Neural cell (in vitro differentiated cells): ENCODE results near the gene EIF5A. TPM values are rescaled to one million over a fixed set of nuclear protein-coding genes. Genes with fewer than 3 reads are reported as not detected.

Experiments
- H2AFZ ChIP-seq: fragments of 200-600, 300-800 bp; sonication (generic), shearing (Covaris generic); 2 replicates; pipeline ENCODE4 v1.6.0; 2014; ENCODE audit warnings: low read depth, mild to moderate bottlenecking, antibody characterized with exemption, low read length, moderate library complexity
- H3F3A ChIP-seq: fragments of 200-600 bp; shearing (Covaris generic); 2 replicates; pipeline ENCODE4 v1.6.1; 2016; ENCODE audit warnings: mild to moderate bottlenecking, moderate library complexity, mixed read lengths, antibody characterized with exemption, low read length; ENCODE audit not compliant: insufficient read depth, poor library complexity, severe bottlenecking
- H3K27ac ChIP-seq: fragments of 200-600, 300-800 bp; sonication (generic), shearing (Covaris generic); 2 replicates; pipeline ENCODE4 v1.5.1; 2014; ENCODE audit warnings: mild to moderate bottlenecking, low read length, moderate library complexity
- H3K27me3 ChIP-seq: fragments of 300-800, 200-600 bp; sonication (generic), shearing (Covaris generic); 2 replicates; pipeline ENCODE4 v1.6.0; 2014; ENCODE audit warnings: mild to moderate bottlenecking, low read depth, low read length, moderate library complexity; ENCODE audit not compliant: insufficient read depth
- H3K36me3 ChIP-seq: fragments of 300-800, 200-600 bp; sonication (generic), shearing (Covaris generic); 2 replicates; pipeline ENCODE4 v1.5.1; 2014; ENCODE audit warnings: mild to moderate bottlenecking, antibody characterized with exemption, low read length, moderate library complexity; ENCODE audit not compliant: insufficient read depth
- H3K4me2 ChIP-seq: fragments of 300-800, 200-600 bp; sonication (generic), shearing (Covaris generic); 2 replicates; pipeline ENCODE4 v1.6.0; 2014; ENCODE audit warnings: mild to moderate bottlenecking, low read length
- H3K4me3 ChIP-seq: fragments of 300-800, 200-600 bp; sonication (generic), shearing (Covaris generic); 2 replicates; pipeline ENCODE4 v1.5.1; 2014; ENCODE audit warnings: mild to moderate bottlenecking, low read length, moderate library complexity
- H3K79me2 ChIP-seq: fragments of 200-600 bp; shearing (Covaris generic); replicated peaks from 2 replicates; pipeline ENCODE4 v1.6.0; 2014; ENCODE audit warnings: mild to moderate bottlenecking, low read length, moderate library complexity; ENCODE audit not compliant: insufficient read depth
- H3K9ac ChIP-seq: fragments of 300-800, 200-600 bp; sonication (generic), shearing (Covaris generic); 2 replicates; pipeline ENCODE4 v1.6.1; 2016; ENCODE audit warnings: mild to moderate bottlenecking, low read length, mixed read lengths
- H3K9me2 ChIP-seq: fragments of 200-600 bp; shearing (Covaris generic); 2 replicates; pipeline ENCODE4 v1.6.1; 2016; ENCODE audit warnings: mild to moderate bottlenecking, low read length, mixed read lengths; ENCODE audit not compliant: insufficient read depth
- H3K9me3 ChIP-seq: fragments of 200-600, 300-800 bp; sonication (generic), shearing (Covaris generic); 2 replicates; pipeline ENCODE4 v1.6.1; 2016; ENCODE audit warnings: mild to moderate bottlenecking, mixed run types, low read length, moderate library complexity, mixed read lengths
- H4K20me1 ChIP-seq: fragments of 200-600 bp; shearing (Covaris generic); 2 replicates; pipeline ENCODE4 v1.6.1; 2016; ENCODE audit warnings: mild to moderate bottlenecking, mixed run types; ENCODE audit not compliant: insufficient read depth
- CTCF ChIP-seq: fragments of 450-650 bp; IDR thresholded peaks from 2 replicates; pipeline ENCODE4 v1.5.1; 2014; ENCODE audit warnings: antibody characterized with exemption, mild to moderate bottlenecking, moderate library complexity; ENCODE audit not compliant: poor library complexity, severe bottlenecking
- EP300 ChIP-seq: fragments of 450-650 bp; conservative IDR thresholded peaks from 2 replicates; pipeline ENCODE4 v1.6.1; 2014; ENCODE audit warnings: antibody characterized with exemption, mild to moderate bottlenecking, moderate library complexity; ENCODE audit not compliant: poor library complexity, severe bottlenecking
- EZH2 ChIP-seq: fragments of 200-600, 300-800 bp; shearing (Covaris generic), sonication (generic); IDR thresholded peaks from 2 replicates; pipeline ENCODE4 v1.6.1; 2014; ENCODE audit warnings: antibody characterized with exemption, low read length, borderline replicate concordance, mild to moderate bottlenecking; ENCODE audit not compliant: insufficient read depth, poor library complexity, severe bottlenecking
- MXI1 ChIP-seq: fragments of 450-650 bp; conservative IDR thresholded peaks from 2 replicates; pipeline ENCODE4 v1.6.1; 2014; ENCODE audit warnings: antibody characterized with exemption, mild to moderate bottlenecking; ENCODE audit not compliant: poor library complexity, severe bottlenecking
- POLR2AphosphoS5 ChIP-seq: IDR thresholded peaks from 2 replicates; pipeline ENCODE4 v1.6.1; 2012
- RAD21 ChIP-seq: fragments of 450-650 bp; conservative IDR thresholded peaks from 2 replicates; pipeline ENCODE4 v1.6.1; 2014; ENCODE audit warnings: antibody characterized with exemption, mild to moderate bottlenecking, moderate library complexity
- REST ChIP-seq: IDR thresholded peaks from 2 replicates; pipeline ENCODE4 v1.6.1; 2012; ENCODE audit warnings: borderline replicate concordance
- SMC3 ChIP-seq: fragments of 450-650 bp; conservative IDR thresholded peaks from 2 replicates; pipeline ENCODE4 v1.6.1; 2014; ENCODE audit warnings: antibody characterized with exemption, mild to moderate bottlenecking, moderate library complexity; ENCODE audit not compliant: poor library complexity
- TAF1 ChIP-seq: IDR thresholded peaks from 2 replicates; pipeline ENCODE4 v1.6.1; 2012; ENCODE audit warnings: low read depth
- polyA plus RNA-seq: library from polyadenylated mRNA; depleted of rRNA; stranded (reverse); fragments of >200 nt; gene quantifications from 2 replicates; pipeline ENCODE4 v1.2.3, GENCODE V29; 2014

EIF5A gene
- polyA plus RNA-seq, 1 donor from 2014 or later: 164 TPM

GRCh38 chr17:7290166-7290565 lies 17.3 kb upstream of the EIF5A start:
- H3K9me2 ChIP-seq: no peaks in the 10 kb centered on the region
- no peak overlapping the region for H3K4me2 ChIP-seq
- H3K27ac ChIP-seq: no peak overlapping the region
- H3K9me3 ChIP-seq: no peaks in the 10 kb centered on the region
- no peak overlapping the region for H2AFZ ChIP-seq
- no peak overlapping the region for H3K4me3 ChIP-seq
- H3F3A ChIP-seq: no peaks in the 10 kb centered on the region
- TF ChIP-seq MXI1 (no peak), SMC3 (no peak), EZH2 (no peak), POLR2AphosphoS5 (no peak), TAF1 (no peak)
- H3K9ac ChIP-seq: no peak overlapping the region
- H3K79me2 ChIP-seq: no peaks in the 10 kb centered on the region
- H4K20me1 ChIP-seq: no peaks in the 10 kb centered on the region
- peaks cover 34% of the 10 kb centered on the region for H3K27me3 ChIP-seq
- H3K36me3 ChIP-seq: no peaks in the 10 kb centered on the region

GRCh38 chr17:7290685-7291084 lies 16.7 kb upstream of the EIF5A start:
- no peaks in the 10 kb centered on the region for H3K79me2 ChIP-seq
- no peak overlapping the region for H2AFZ ChIP-seq
- no peaks in the 10 kb centered on the region for H4K20me1 ChIP-seq
- H3K4me3 ChIP-seq: no peak overlapping the region
- H3F3A ChIP-seq: no peaks in the 10 kb centered on the region
- TF ChIP-seq EP300 (no peak), EZH2 (no peak), REST (no peak), SMC3 (no peak), RAD21 (no peak), POLR2AphosphoS5 (no peak), CTCF (no peak), MXI1 (no peak), TAF1 (no peak)
- H3K9ac ChIP-seq: no peak overlapping the region
- no peaks in the 10 kb centered on the region for H3K9me2 ChIP-seq
- H3K27me3 ChIP-seq: peaks cover 39% of the 10 kb centered on the region
- no peak overlapping the region for H3K4me2 ChIP-seq
- H3K36me3 ChIP-seq: no peaks in the 10 kb centered on the region
- H3K27ac ChIP-seq: no peak overlapping the region
- no peaks in the 10 kb centered on the region for H3K9me3 ChIP-seq

GRCh38 chr17:7292194-7292593 lies 15.2 kb upstream of the EIF5A start:
- Histone ChIP-seq H3K27ac (no peak overlapping the region), H3K36me3 (no peaks in the 10 kb centered on the region), H3K4me3 (no peak overlapping the region), H3K9me2 (no peaks in the 10 kb centered on the region), H4K20me1 (no peaks in the 10 kb centered on the region), H3K9ac (no peak overlapping the region), H3F3A (no peaks in the 10 kb centered on the region), H2AFZ (no peak overlapping the region), H3K4me2 (no peak overlapping the region), H3K79me2 (no peaks in the 10 kb centered on the region), H3K27me3 (peaks cover 49% of the 10 kb centered on the region), H3K9me3 (no peaks in the 10 kb centered on the region)
- TF ChIP-seq REST: no peak
- TF ChIP-seq SMC3: no peak
- TF ChIP-seq EZH2: no peak
- no peak for TF ChIP-seq TAF1
- no peak for TF ChIP-seq EP300
- TF ChIP-seq POLR2AphosphoS5: no peak
- no peak for TF ChIP-seq CTCF
- TF ChIP-seq RAD21: no peak
- no peak for TF ChIP-seq MXI1
